Stomach (tissue), 9 donors: Measurements from ENCODE around the gene GNB1L. TPM values are rescaled to one million over a fixed set of nuclear protein-coding genes. Genes with fewer than 3 reads are reported as not detected.

Experiments
- DNase-seq, 2 donors: peaks; one replicate each; pipeline versions ENCODE4 v3.0.0 to v3.0.0-alpha.2; 2013 to 2019
- H3K27ac ChIP-seq, 5 donors: fragments of 200-600 bp in 4 of 5; sonication (generic) in 4 of 5; one replicate each; pipeline ENCODE4 v1.5.1; 2013 to 2019; ENCODE audit warnings: mild to moderate bottlenecking in 1 of 5, moderate library complexity in 1 of 5
- H3K27me3 ChIP-seq, 3 donors: fragments of 200-600 bp; sonication (generic); one replicate each; pipeline ENCODE4 v1.5.1; 2017 to 2019; ENCODE audit warnings: mixed run types in 1 of 3
- H3K36me3 ChIP-seq, 4 donors: fragments of 200-600 bp; sonication (generic); 1 replicate in 3 of 4; 2 replicates in 1 of 4; pipeline ENCODE4 v1.5.1; 2016 to 2019
- H3K4me1 ChIP-seq, 4 donors: fragments of 200-600 bp; sonication (generic); one replicate each; pipeline ENCODE4 v1.5.1; 2016 to 2019
- H3K4me3 ChIP-seq, 4 donors: fragments of 200-600 bp; sonication (generic) in 3 of 4; one replicate each; pipeline ENCODE4 v1.5.1; 2016 to 2019; ENCODE audit warnings: mild to moderate bottlenecking in 1 of 4
- H3K9me3 ChIP-seq, 4 donors: fragments of 200-600 bp; sonication (generic); one replicate each; pipeline ENCODE4 v1.5.1; 2016 to 2019
- EP300 ChIP-seq: sonication (generic); formaldehyde crosslinking; IDR thresholded peaks from one replicate; pipeline ENCODE4 v1.6.1; 2017; ENCODE audit warnings: antibody characterized with exemption
- POLR2A ChIP-seq, 4 donors: fragments of 450-650 bp; IDR thresholded peaks; one replicate each; pipeline ENCODE4 v1.6.1; 2016; ENCODE audit warnings: antibody characterized with exemption in 4 of 4, control low read depth in 2 of 4, mild to moderate bottlenecking in 1 of 4, moderate library complexity in 1 of 4
- POLR2AphosphoS5 ChIP-seq, 3 donors: sonication (generic); formaldehyde crosslinking; IDR thresholded peaks; one replicate each; pipeline ENCODE4 v1.6.1; 2016; ENCODE audit warnings: antibody characterized with exemption in 3 of 3
- WGBS, 5 donors: extraction: QIAGEN DNeasy Blood & Tissue Kit in 3 of 5; methylation state at CpG; one replicate each; pipeline versions ENCODE4 v1.1.5 to v1.1.7; 2013 to 2018; 5-methylcytosine and 5-hydroxymethylcytosine counted together
- intact Hi-C: fragments of 100-400 bp; cut with DNase I; formaldehyde crosslinking; loops from one replicate; pipeline ENCODE4 v1.15.1; 2023; ENCODE audit warnings: low total_unique reads
- polyA plus RNA-seq, 3 donors: library from polyadenylated mRNA; stranded (reverse); fragments of 200-250 nt; gene quantifications; one replicate each; pipeline ENCODE4 v1.2.3, GENCODE V29; 2013
- total RNA-seq, 5 donors: library from RNA; depleted of rRNA; stranded (reverse); fragments of >200 nt; gene quantifications; one replicate each; pipeline versions ENCODE4 v1.1.0 to v1.2.3, GENCODE V29; 2014 to 2016
- TF ChIP-seq, protein P1 (sequence below), 7 experiments: fragments of 450-650 bp in 4 of 7; fragments of 200-600 bp in 3 of 7; sonication (generic) in 3 of 7; IDR thresholded peaks; one replicate each; pipeline ENCODE4 v1.5.1; 2016 to 2019; ENCODE audit warnings: antibody characterized with exemption in 7 of 7, control low read depth in 2 of 7, mild to moderate bottlenecking in 1 of 7
- donor health status: healthy with polysubstance abuse.
- donor health status: Bipolar disorder and iron deficiency.
- donor health status: healthy.

GNB1L gene
- total and polyA plus RNA-seq, 8 donors: 0.29 to 6.8 (median 3.1) TPM; not detected in 1

DNA sequence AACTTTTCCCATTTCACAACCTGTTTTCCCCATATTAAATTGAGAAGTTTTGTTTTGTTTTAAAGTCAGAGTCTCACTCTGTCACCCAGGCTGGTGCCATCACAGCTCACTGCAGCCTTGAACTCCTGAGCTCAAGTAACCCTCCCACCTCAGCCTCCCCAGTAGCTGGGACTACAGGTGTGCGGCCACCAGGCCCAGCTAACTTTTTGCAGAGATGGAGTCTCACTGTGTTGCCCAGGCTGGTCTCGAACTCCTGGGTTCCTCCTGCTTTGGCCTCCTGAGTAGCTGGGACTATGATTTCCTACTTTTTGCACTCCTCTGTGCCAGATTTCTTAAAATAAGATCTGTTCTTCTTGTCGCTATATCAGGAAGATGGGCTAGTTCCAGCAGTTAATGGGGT is 44.9 kb downstream of the GNB1L start:
- intact Hi-C loops: no loop called here
- Histone ChIP-seq H3K27ac (no peak overlapping the region), H3K27me3 (no peaks in the 10 kb centered on the region), H3K9me3 (no peaks in the 10 kb centered on the region), H3K4me1 (peaks cover 7 to 17% (median 14%) of the 10 kb centered on the region in 4 donors), H3K36me3 (peaks cover 0 to 30% (median 17%) of the 10 kb centered on the region in 4 donors), H3K4me3 (no peak overlapping the region)
- DNase-seq: no peak
- TF ChIP-seq POLR2A (IDR thresholded peaks at IDR 0.05) (no peak), POLR2AphosphoS5 (IDR thresholded peaks at IDR 0.05) (no peak), EP300 (no peak)
- TF ChIP-seq, protein P1, sequence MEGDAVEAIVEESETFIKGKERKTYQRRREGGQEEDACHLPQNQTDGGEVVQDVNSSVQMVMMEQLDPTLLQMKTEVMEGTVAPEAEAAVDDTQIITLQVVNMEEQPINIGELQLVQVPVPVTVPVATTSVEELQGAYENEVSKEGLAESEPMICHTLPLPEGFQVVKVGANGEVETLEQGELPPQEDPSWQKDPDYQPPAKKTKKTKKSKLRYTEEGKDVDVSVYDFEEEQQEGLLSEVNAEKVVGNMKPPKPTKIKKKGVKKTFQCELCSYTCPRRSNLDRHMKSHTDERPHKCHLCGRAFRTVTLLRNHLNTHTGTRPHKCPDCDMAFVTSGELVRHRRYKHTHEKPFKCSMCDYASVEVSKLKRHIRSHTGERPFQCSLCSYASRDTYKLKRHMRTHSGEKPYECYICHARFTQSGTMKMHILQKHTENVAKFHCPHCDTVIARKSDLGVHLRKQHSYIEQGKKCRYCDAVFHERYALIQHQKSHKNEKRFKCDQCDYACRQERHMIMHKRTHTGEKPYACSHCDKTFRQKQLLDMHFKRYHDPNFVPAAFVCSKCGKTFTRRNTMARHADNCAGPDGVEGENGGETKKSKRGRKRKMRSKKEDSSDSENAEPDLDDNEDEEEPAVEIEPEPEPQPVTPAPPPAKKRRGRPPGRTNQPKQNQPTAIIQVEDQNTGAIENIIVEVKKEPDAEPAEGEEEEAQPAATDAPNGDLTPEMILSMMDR (IDR thresholded peaks at IDR 0.05): no peak
- 90 to 98% (median 97%) methylated on average over 3 of the region's 3 CpGs for WGBS, 5 donors

DNA sequence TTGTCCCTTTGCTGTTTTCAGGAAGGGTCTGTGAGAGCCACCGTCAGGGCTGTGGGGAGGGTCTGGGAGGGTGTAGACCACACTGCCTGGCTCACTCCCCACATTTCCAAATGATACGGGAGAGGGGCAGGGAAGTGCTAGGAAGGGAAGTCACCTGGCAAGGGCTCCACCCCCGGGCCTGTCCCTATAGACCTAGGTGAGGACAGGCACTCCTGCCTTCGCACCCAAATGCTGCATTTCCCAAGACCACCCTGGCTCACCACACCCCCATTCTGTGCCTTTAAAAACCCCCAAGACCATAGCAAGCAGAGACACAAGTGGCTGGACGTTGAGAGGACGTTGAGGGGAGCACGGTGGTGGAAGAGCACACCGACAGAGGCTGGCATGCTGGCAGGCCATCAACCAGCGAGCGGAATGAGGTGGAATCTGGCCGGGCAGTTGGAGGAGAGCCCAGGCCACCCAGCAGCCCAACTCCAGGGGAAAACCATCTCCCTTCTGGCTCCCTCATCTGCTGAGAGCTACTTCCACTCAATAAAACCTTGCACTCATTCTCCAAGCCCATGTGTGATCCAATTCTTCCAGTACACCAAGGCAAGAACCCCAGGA is 45.7 kb downstream of the GNB1L start:
- intact Hi-C loops: no loop called here
- no peak for TF ChIP-seq POLR2A (IDR thresholded peaks at IDR 0.05)
- no peak for TF ChIP-seq EP300
- no peak for TF ChIP-seq POLR2AphosphoS5 (IDR thresholded peaks at IDR 0.05)
- TF ChIP-seq, protein P1 (IDR thresholded peaks at IDR 0.05): no peak
- 77 to 88% (median 84%) methylated on average over 10 to 11 of the region's 11 CpGs for WGBS, 5 donors
- Histone ChIP-seq H3K27ac (no peak overlapping the region), H3K27me3 (no peaks in the 10 kb centered on the region), H3K4me1 (peaks cover 7 to 17% (median 14%) of the 10 kb centered on the region in 4 donors), H3K36me3 (peaks cover 0 to 23% (median 17%) of the 10 kb centered on the region in 4 donors), H3K4me3 (no peak overlapping the region), H3K9me3 (no peaks in the 10 kb centered on the region)
- DNase-seq: no peak

DNA sequence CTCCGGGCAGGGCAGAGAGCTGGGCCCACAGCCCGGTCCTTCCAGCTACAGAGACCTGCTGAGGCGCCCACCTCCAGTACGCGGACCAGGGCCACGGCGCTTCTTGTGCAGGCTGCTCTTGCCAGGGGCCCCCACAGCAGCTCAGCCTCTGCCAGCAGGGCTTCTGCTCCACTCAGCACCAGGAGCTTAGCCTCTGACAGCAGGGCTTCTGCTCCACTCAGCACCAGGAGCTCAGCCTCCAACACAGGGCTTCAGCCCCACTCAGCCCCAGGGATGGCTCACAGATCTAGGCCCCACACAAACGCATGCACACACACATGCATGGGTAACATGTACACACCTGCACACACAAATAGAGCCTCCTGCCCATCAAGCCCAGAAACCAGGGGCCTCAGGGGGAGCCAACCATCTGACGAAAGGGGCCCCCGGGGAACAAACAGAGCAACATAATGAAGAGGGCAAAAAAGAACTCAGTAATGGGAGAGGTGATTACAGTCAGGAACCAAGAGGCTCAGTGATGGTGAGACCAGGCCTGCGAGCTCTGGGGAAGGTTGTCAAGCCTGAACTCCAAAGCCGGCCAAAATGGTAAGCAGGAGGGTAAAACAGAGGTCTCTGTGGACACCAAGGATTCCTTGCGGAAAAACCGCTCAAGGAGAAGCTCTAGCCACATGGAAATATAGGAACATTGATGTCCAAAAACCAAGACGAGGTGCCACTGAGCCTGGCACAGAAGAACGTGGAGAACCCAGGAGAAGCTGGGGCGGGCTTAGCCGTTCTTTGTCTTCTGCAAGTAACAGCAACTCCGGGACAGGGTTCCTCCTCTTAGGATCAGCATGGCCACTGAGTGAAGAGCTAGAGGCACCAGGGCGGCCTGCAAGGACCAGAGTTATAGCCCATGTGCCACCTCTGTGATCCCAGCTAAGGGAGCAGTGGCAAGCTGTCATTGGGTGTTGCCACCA is 46.5 kb downstream of the GNB1L start:
- Histone ChIP-seq H3K36me3 (peaks cover 0 to 19% (median 14%) of the 10 kb centered on the region in 4 donors), H3K27me3 (no peaks in the 10 kb centered on the region), H3K9me3 (no peaks in the 10 kb centered on the region), H3K4me3 (no peak overlapping the region), H3K4me1 (peaks cover 7 to 17% (median 14%) of the 10 kb centered on the region in 4 donors), H3K27ac (no peak overlapping the region)
- DNase-seq: no peak
- no peak for TF ChIP-seq POLR2AphosphoS5 (IDR thresholded peaks at IDR 0.05)
- no peak for TF ChIP-seq POLR2A (IDR thresholded peaks at IDR 0.05)
- no peak for TF ChIP-seq EP300
- TF ChIP-seq, protein P1 (IDR thresholded peaks at IDR 0.05): no peak
- intact Hi-C loops: no loop called here
- WGBS, 5 donors: 94 to 96% (median 95%) methylated on average over 18 to 20 of the region's 20 CpGs

DNA sequence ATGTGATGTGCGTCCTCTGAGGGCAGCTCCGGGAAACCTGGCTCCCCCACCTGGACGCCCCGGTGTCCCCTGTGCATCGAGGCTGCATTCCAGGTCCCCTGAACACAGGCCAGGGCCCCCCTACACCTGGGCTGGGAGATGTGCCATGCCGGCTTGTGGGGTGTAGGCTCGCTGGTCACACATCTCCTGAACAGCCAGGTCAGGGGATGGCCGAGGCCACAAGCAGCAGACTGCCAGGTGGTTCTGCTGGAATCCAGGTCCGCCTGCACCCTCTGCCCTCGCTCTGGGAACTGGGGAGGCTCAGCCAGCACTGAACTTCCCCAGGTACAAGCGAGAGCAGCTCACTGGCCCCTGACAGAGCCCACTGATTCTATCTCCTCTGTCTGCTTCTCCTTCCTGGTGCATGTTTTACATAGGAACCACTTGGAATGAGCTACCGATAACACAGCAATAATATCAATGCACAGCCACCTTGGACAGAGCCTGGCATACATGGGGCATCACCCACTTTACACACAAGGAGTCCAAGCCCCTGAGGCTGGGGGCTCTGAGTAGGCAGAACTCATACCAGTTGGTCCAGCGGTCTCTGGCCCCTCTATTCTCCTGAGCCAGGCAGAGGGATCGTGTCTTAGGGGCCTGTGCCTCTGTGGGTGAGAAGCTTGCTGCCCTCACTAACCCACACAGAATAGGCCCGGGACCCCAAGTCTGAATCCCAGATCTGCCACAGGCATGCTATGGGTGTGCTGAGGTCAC is 47.3 kb downstream of the GNB1L start:
- peaks cover 0 to 13% (median 12%) of the 10 kb centered on the region in 4 donors for H3K36me3 ChIP-seq
- H3K4me3 ChIP-seq: no peak overlapping the region
- WGBS, 5 donors: 88 to 94% (median 88%) methylated on average over 7 to 15 of the region's 15 CpGs
- TF ChIP-seq POLR2A (IDR thresholded peaks at IDR 0.05): no peak
- no peak for TF ChIP-seq EP300
- TF ChIP-seq, protein P1 (IDR thresholded peaks at IDR 0.05): no peak
- TF ChIP-seq POLR2AphosphoS5 (IDR thresholded peaks at IDR 0.05): no peak
- intact Hi-C loops: no loop called here
- no peaks in the 10 kb centered on the region for H3K27me3 ChIP-seq
- H3K4me1 ChIP-seq: peaks cover 7 to 17% (median 14%) of the 10 kb centered on the region in 4 donors
- no peaks in the 10 kb centered on the region for H3K9me3 ChIP-seq
- no peak overlapping the region for H3K27ac ChIP-seq
- DNase-seq: no peak
